ENCODE results near the gene CHRD.
"Not testable (repeated sequence)": the region's sequence is repeated elsewhere in the genome, so short reads cannot be mapped to it uniquely, and the experiment has no call there.

Gene CHRD

GRCh38 chr3:184409946-184410500 lies 30.2 kb downstream of the CHRD start:
- DNase-seq (ENCODE audit: insufficient read length, low spot score) (no peak), FAIRE-seq (no peak)

- DNase-seq (ENCODE audit: insufficient read length, low spot score) (no peak), FAIRE-seq (no peak)
Observed at GRCh38 chr3:184414418-184415202, 34.8 kb downstream of the CHRD start.

- no peak for FAIRE-seq
- DNase-seq (ENCODE audit: insufficient read length, low spot score), result no peak
Observed at GRCh38 chr3:184415203-184415490, 35.3 kb downstream of the CHRD start.

GRCh38 chr3:184417619-184418327 lies 37.9 kb downstream of the CHRD start:
- peak; percentile 83 for FAIRE-seq

GRCh38 chr3:184419171-184419570 lies 39.3 kb downstream of the CHRD start:
- DNase-seq (ENCODE audit: insufficient read length, low spot score), result no peak
- FAIRE-seq, result no peak

More at GRCh38 chr3:184417619-184418327, 37.9 kb downstream of the CHRD start:
- DNase-seq (ENCODE audit: insufficient read length, low spot score), result peak; percentile 78

GRCh38 chr3:184423561-184423960 lies 43.7 kb downstream of the CHRD start:
- FAIRE-seq, result no peak
- DNase-seq (ENCODE audit: insufficient read length, low spot score), result no peak

- no peak for FAIRE-seq
- no peak for DNase-seq (ENCODE audit: insufficient read length, low spot score)
Observed at GRCh38 chr3:184426691-184427141, 46.9 kb downstream of the CHRD start.

- DNase-seq (ENCODE audit: insufficient read length, low spot score) (no peak), FAIRE-seq (no peak)
Observed at GRCh38 chr3:184428561-184429175, 48.8 kb downstream of the CHRD start.

GRCh38 chr3:184429786-184430185 lies 49.9 kb downstream of the CHRD start:
- FAIRE-seq (no peak), DNase-seq (ENCODE audit: insufficient read length, low spot score) (no peak)

GRCh38 chr3:184430940-184431339 lies 51.1 kb downstream of the CHRD start:
- no peak for FAIRE-seq

GRCh38 chr3:184433178-184433577 lies 53.3 kb downstream of the CHRD start:
- not testable (repeated sequence) for DNase-seq (ENCODE audit: insufficient read length, low spot score); FAIRE-seq

More at GRCh38 chr3:184430940-184431339, 51.1 kb downstream of the CHRD start:
- DNase-seq (ENCODE audit: insufficient read length, low spot score), result no peak

- FAIRE-seq, result no peak
- no peak for DNase-seq (ENCODE audit: insufficient read length, low spot score)
Observed at GRCh38 chr3:184439096-184439495, 59.2 kb downstream of the CHRD start.
